Endothelial cell of umbilical vein (primary cell): Measurements from ENCODE around the gene HTRA1. TPM values are rescaled to one million over a fixed set of nuclear protein-coding genes. Genes with fewer than 3 reads are reported as not detected.

Experiments
- BruUV-seq: library from RNA; stranded (reverse); fragments of 400-500 nt; replicated peaks from 2 replicates; lab custom pipeline; 2021; lab: Mats Ljungman, UMichigan
- CTCF ChIA-PET: fragments of 300-600, 350-600 bp; sonication (Branson Sonifier 250); formaldehyde crosslinking; loops from one replicate; lab custom pipeline; 2021; ENCODE audit warnings: antibody characterized with exemption, inconsistent platforms; lab: Charles Lee
- POLR2A ChIA-PET: fragments of 300-600, 350-600 bp; sonication (Branson Sonifier 250); formaldehyde crosslinking; loops from one replicate; lab custom pipeline; 2021; ENCODE audit warnings: antibody characterized with exemption, inconsistent platforms; lab: Charles Lee
- DNase-seq: peaks from one replicate; pipeline ENCODE4 v3.0.0-alpha.2; 2011; ENCODE audit warnings: low read depth, low spot score
- FAIRE-seq: peaks from 2 replicates; lab custom pipeline; 2011; peaks lifted over from hg19 to GRCh38; lab: Jason Lieb, UNC
- H2AFZ ChIP-seq: 2 replicates; pipeline ENCODE4 v1.6.0; 2012; ENCODE audit warnings: low read depth, low read length, control low read depth, inconsistent platforms
- H3K27ac ChIP-seq: 2 replicates; pipeline ENCODE4 v1.5.1; 2011; ENCODE audit warnings: low read depth, mild to moderate bottlenecking, control low read depth, low read length, moderate library complexity; ENCODE audit not compliant: insufficient read depth
- H3K27me3 ChIP-seq, 2 experiments: 2 replicates each; pipeline versions ENCODE4 v1.6.0 to v1.6.1; 2011; ENCODE audit warnings: low read length in 2 of 2, mixed read lengths in 1 of 2; ENCODE audit not compliant: control insufficient read depth in 2 of 2, insufficient read depth in 2 of 2
- H3K36me3 ChIP-seq, 2 experiments: 2 replicates in 1 of 2; 3 replicates in 1 of 2; pipeline ENCODE4 v1.5.1; 2011; ENCODE audit warnings: low read length in 2 of 2, mild to moderate bottlenecking in 1 of 2, moderate library complexity in 1 of 2; ENCODE audit not compliant: control insufficient read depth in 2 of 2, insufficient read depth in 2 of 2; ENCODE audit errors: extremely low read depth in 1 of 2
- H3K4me1 ChIP-seq: 3 replicates; pipeline ENCODE4 v1.5.1; 2011; ENCODE audit warnings: mild to moderate bottlenecking, low read length; ENCODE audit not compliant: control insufficient read depth, insufficient read depth; ENCODE audit errors: extremely low read depth
- H3K4me2 ChIP-seq: 2 replicates; pipeline ENCODE4 v1.6.1; 2011; ENCODE audit warnings: low read length, control low read depth, mixed read lengths; ENCODE audit not compliant: insufficient read depth
- H3K4me3 ChIP-seq, 3 experiments: fragments of 200-600 bp in 1 of 3; sonication (generic), shearing (Covaris generic) in 1 of 3; replicated peaks in 1 of 3; 2 replicates each; pipeline ENCODE4 v1.5.1; 2011 to 2016; ENCODE audit warnings: control low read depth in 3 of 3, low read length in 3 of 3, mild to moderate bottlenecking in 2 of 3, inconsistent platforms in 1 of 3, low read depth in 1 of 3, moderate library complexity in 1 of 3; ENCODE audit not compliant: insufficient read depth in 1 of 3
- H3K79me2 ChIP-seq: 2 replicates; pipeline ENCODE4 v1.6.0; 2012; ENCODE audit warnings: low read length, inconsistent platforms; ENCODE audit not compliant: control insufficient read depth, insufficient read depth
- H3K9ac ChIP-seq: replicated peaks from 2 replicates; pipeline ENCODE3; 2011; ENCODE audit warnings: low read length, control low read depth; ENCODE audit not compliant: insufficient read depth; ENCODE audit errors: extremely low read depth
- H3K9me1 ChIP-seq: replicated peaks from 3 replicates; pipeline ENCODE4 v1.6.0; 2011; ENCODE audit warnings: mild to moderate bottlenecking, low read length; ENCODE audit not compliant: control insufficient read depth, insufficient read depth; ENCODE audit errors: extremely low read depth
- H3K9me3 ChIP-seq: replicated peaks from 2 replicates; pipeline ENCODE4 v1.5.1; 2012; ENCODE audit warnings: low read length, inconsistent platforms; ENCODE audit not compliant: control insufficient read depth, insufficient read depth
- H4K20me1 ChIP-seq: replicated peaks from 2 replicates; pipeline ENCODE3; 2011; ENCODE audit warnings: mild to moderate bottlenecking, low read length; ENCODE audit not compliant: control insufficient read depth, insufficient read depth; ENCODE audit errors: extremely low read depth
- EZH2 ChIP-seq: IDR thresholded peaks from 2 replicates; pipeline ENCODE4 v1.6.1; 2012; ENCODE audit warnings: borderline replicate concordance, low read depth, mild to moderate bottlenecking, moderate library complexity, low read length, inconsistent platforms; ENCODE audit not compliant: severe bottlenecking
- FOS ChIP-seq: IDR thresholded peaks from 2 replicates; pipeline ENCODE4 v1.6.1; 2011; ENCODE audit warnings: mild to moderate bottlenecking, low read length, moderate library complexity, borderline replicate concordance; ENCODE audit not compliant: insufficient read depth
- GATA2 ChIP-seq: IDR thresholded peaks from 2 replicates; pipeline ENCODE4 v1.7.0; 2011; ENCODE audit warnings: low read depth, mild to moderate bottlenecking, moderate library complexity, mixed read lengths, low read length; ENCODE audit not compliant: insufficient read length, insufficient read depth
- MYC ChIP-seq: IDR thresholded peaks from one replicate; pipeline ENCODE4 v1.6.1; 2011; ENCODE audit warnings: mild to moderate bottlenecking, low read depth, low read length
- POLR2A ChIP-seq: IDR thresholded peaks from 2 replicates; pipeline ENCODE4 v1.6.1; 2012; ENCODE audit warnings: low read depth, mild to moderate bottlenecking, control low read depth, low read length
- POLR2AphosphoS5 ChIP-seq: IDR thresholded peaks from 2 replicates; pipeline ENCODE4 v1.6.1; 2012; ENCODE audit warnings: low read depth, mild to moderate bottlenecking, control low read depth, low read length, moderate library complexity; ENCODE audit not compliant: insufficient read depth
- dilution Hi-C: fragments of 300-500 bp; cut with MboI; formaldehyde crosslinking; loops from one replicate; pipeline ENCODE4 v1.15.0; 2019; ENCODE audit warnings: low sequenced_read_pairs; ENCODE audit not compliant: extremely low pct_ligation_motif_present
- intact Hi-C: fragments of 100-400 bp; cut with micrococcal nuclease; formaldehyde crosslinking; loops from one replicate; pipeline ENCODE4 v1.10.0; 2022
- polyA plus RNA-seq, 4 experiments: library from polyadenylated mRNA; depleted of rRNA in 3 of 4; stranded (reverse) in 3 of 4; unstranded in 1 of 4; fragments of >200 nt; gene quantifications; 2 replicates each; pipeline versions ENCODE4 v1.2.1 to v1.2.3, GENCODE V29; 2011 to 2012; ENCODE audit warnings: missing spikeins in 1 of 4
- total RNA-seq: library from RNA; stranded (reverse); gene quantifications from 2 replicates; pipeline ENCODE4 v1.2.3, GENCODE V29; 2021
- TF ChIP-seq, protein P1 (sequence below), 2 donors: IDR thresholded peaks; 1 replicate in 1 of 2; 2 replicates in 1 of 2; pipeline ENCODE4 v1.5.1; 2011; ENCODE audit warnings: low read length in 2 of 2, mild to moderate bottlenecking in 2 of 2, moderate library complexity in 2 of 2, control low read depth in 1 of 2, inconsistent platforms in 1 of 2, low read depth in 1 of 2; ENCODE audit not compliant: insufficient read depth in 1 of 2; ENCODE audit errors: extremely low read depth in 1 of 2
- TF ChIP-seq, protein P2 (sequence below): IDR thresholded peaks from 2 replicates; pipeline ENCODE4 v1.6.1; 2011; ENCODE audit not compliant: insufficient read depth, insufficient read length

Gene HTRA1
- total and polyA plus RNA-seq, 2 donors (not counting 3 experiments of a cell fraction or from before 2014, with no cell fraction given): 192 to 270 TPM

DNA sequence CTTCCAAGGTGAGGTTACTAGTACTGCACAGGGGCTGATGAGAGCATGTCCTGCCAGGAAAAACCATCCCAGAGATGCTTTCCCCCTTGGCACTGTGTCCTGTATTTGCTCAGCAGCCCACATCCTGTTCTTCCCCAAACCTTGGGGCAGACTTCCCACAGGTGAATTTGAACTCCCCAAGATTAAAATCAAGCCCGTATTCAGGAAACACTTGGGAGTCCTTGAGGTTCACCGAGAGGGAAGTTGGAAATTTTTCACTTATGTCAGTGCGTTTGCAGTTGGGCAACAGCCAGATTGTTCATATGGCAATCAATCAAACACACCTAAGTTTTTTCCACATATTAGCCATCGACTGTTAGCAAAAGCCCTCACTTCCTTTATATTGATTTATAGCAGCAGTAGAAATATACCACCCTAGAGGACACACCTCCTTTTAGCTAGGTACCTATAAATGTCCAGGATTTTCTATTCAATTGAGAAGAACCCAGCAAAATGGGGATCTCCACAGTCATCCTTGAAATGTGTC lies 99.0 kb downstream of the HTRA1 start, which contains the start of gene DMBT1:
TSS of gene DMBT1 (plus strand) at position 476 of the 526 bp plus-strand sequence. CDS start at position 493, 17 bp downstream.
- DNase-seq (peak; percentile 6), FAIRE-seq (no peak)
- Histone ChIP-seq H4K20me1 (no peaks in the 10 kb centered on the region), H3K9ac (no peak within 1 kb of the TSS), H3K27ac (no peak within 1 kb of the TSS), H3K9me1 (no peaks in the 10 kb centered on the region), H3K9me3 (no peaks in the 10 kb centered on the region), H3K27me3 (peaks cover 22 to 30% of the 10 kb centered on the region in 2 experiments), H3K79me2 (no peaks in the 10 kb centered on the region), H2AFZ (no peak within 1 kb of the TSS), H3K4me1 (no peaks in the 10 kb centered on the region), H3K36me3 (no peaks in the 10 kb centered on the region), H3K4me3 (no peak within 1 kb of the TSS), H3K4me2 (no peak within 1 kb of the TSS)
- ChIA-PET CTCF (interaction anchor here (1.0 kb wide), 1 partner anchor 262 kb away, joined by 3 read pairs; no protein-coding TSS in a partner anchor), POLR2A (no interaction called here)
- intact Hi-C loops: no loop called here
- dilution Hi-C loops: no loop called here
- no TSS peak for BruUV-seq
- TF ChIP-seq, protein P1, sequence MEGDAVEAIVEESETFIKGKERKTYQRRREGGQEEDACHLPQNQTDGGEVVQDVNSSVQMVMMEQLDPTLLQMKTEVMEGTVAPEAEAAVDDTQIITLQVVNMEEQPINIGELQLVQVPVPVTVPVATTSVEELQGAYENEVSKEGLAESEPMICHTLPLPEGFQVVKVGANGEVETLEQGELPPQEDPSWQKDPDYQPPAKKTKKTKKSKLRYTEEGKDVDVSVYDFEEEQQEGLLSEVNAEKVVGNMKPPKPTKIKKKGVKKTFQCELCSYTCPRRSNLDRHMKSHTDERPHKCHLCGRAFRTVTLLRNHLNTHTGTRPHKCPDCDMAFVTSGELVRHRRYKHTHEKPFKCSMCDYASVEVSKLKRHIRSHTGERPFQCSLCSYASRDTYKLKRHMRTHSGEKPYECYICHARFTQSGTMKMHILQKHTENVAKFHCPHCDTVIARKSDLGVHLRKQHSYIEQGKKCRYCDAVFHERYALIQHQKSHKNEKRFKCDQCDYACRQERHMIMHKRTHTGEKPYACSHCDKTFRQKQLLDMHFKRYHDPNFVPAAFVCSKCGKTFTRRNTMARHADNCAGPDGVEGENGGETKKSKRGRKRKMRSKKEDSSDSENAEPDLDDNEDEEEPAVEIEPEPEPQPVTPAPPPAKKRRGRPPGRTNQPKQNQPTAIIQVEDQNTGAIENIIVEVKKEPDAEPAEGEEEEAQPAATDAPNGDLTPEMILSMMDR (IDR thresholded peaks at IDR 0.05; ENCODE audit: extremely low read depth in 1 of 2, insufficient read depth in 1 of 2, low read depth in 1 of 2, low read length in 2 of 2): no peak
- TF ChIP-seq FOS (no peak), POLR2AphosphoS5 (no peak), EZH2 (no peak), POLR2A (no peak), MYC (no peak), GATA2 (no peak)
- TF ChIP-seq, protein P2, sequence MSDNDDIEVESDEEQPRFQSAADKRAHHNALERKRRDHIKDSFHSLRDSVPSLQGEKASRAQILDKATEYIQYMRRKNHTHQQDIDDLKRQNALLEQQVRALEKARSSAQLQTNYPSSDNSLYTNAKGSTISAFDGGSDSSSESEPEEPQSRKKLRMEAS: no peak
